ENCODE results near the gene CCDC74B.
"Not testable (repeated sequence)": the region's sequence is repeated elsewhere in the genome, so short reads cannot be mapped to it uniquely, and the experiment has no call there.

- not testable (repeated sequence) for TF ChIP-seq CTCF (IDR thresholded peaks at IDR 0.05; ENCODE audit: insufficient read depth, low read length, poor library complexity, severe bottlenecking); EZH2phosphoT487 (conservative IDR thresholded peaks at IDR 0.05; ENCODE audit: low read length)
Observed at GRCh38 chr2:130154423-130154770, 9.5 kb upstream of the CCDC74B start.
